ENCODE measurements around the gene SLC4A2.

- no peak for TF ChIP-seq ZFP30 (CRISPR knock-in tag; IDR thresholded peaks at IDR 0.05)
- no peak for TF ChIP-seq RARB (CRISPR knock-in tag; IDR thresholded peaks at IDR 0.05)
- no peak for TF ChIP-seq ZFP3 (CRISPR knock-in tag; IDR thresholded peaks at IDR 0.05)
- no peak for TF ChIP-seq PATZ1 (CRISPR knock-in tag; IDR thresholded peaks at IDR 0.05; ENCODE audit: borderline replicate concordance)
- TF ChIP-seq ISL1 (CRISPR knock-in tag; IDR thresholded peaks at IDR 0.05), result no peak
Measured at GRCh38 chr7:151047976-151048815, 11.2 kb upstream of the SLC4A2 start, which contains the start of gene ASIC3.
